GM23248 (cell line): ENCODE data around the gene LDLRAD4. TPM values are rescaled to one million over a fixed set of nuclear protein-coding genes. Genes with fewer than 3 reads are reported as not detected.

ENCODE experiments used
- DNase-seq: peaks from one replicate; pipeline ENCODE4 v3.0.0-alpha.2; 2015
- H2AFZ ChIP-seq: fragments of 200-600 bp; sonication (generic); 2 replicates; pipeline ENCODE4 v1.6.1; 2016; ENCODE audit warnings: antibody characterized with exemption
- H3F3A ChIP-seq: fragments of 200-600 bp; sonication (generic); 2 replicates; pipeline ENCODE4 v1.6.1; 2016; ENCODE audit warnings: mild to moderate bottlenecking, antibody characterized with exemption, mixed run types; ENCODE audit not compliant: insufficient read depth
- H3K27ac ChIP-seq: fragments of 200-600 bp; sonication (generic); 2 replicates; pipeline ENCODE4 v1.5.1; 2016; ENCODE audit warnings: mild to moderate bottlenecking
- H3K27me3 ChIP-seq: fragments of 200-600 bp; sonication (generic); replicated peaks from 2 replicates; pipeline ENCODE4 v1.6.1; 2016; ENCODE audit warnings: mild to moderate bottlenecking; ENCODE audit not compliant: insufficient read depth
- H3K36me3 ChIP-seq: fragments of 200-600 bp; sonication (generic); 2 replicates; pipeline ENCODE4 v1.6.1; 2016; ENCODE audit warnings: low read depth, mild to moderate bottlenecking
- H3K4me1 ChIP-seq: fragments of 200-600 bp; sonication (generic); 2 replicates; pipeline ENCODE4 v1.6.1; 2016; ENCODE audit warnings: mild to moderate bottlenecking; ENCODE audit not compliant: insufficient read depth
- H3K4me2 ChIP-seq: fragments of 200-600 bp; sonication (generic); one replicate; pipeline ENCODE4 v1.6.1; 2016; ENCODE audit warnings: mild to moderate bottlenecking; ENCODE audit not compliant: unreplicated experiment
- H3K4me3 ChIP-seq: fragments of 200-600 bp; sonication (generic); 2 replicates; pipeline ENCODE4 v1.5.1; 2016; ENCODE audit warnings: mild to moderate bottlenecking
- H3K79me2 ChIP-seq: fragments of 200-600 bp; sonication (generic); 2 replicates; pipeline ENCODE4 v1.6.1; 2016; ENCODE audit warnings: mild to moderate bottlenecking; ENCODE audit not compliant: insufficient read depth
- H3K9ac ChIP-seq: fragments of 200-600 bp; sonication (generic); 2 replicates; pipeline ENCODE4 v1.6.1; 2016; ENCODE audit warnings: mild to moderate bottlenecking
- H3K9me2 ChIP-seq: fragments of 200-600 bp; sonication (generic); 2 replicates; pipeline ENCODE4 v1.6.1; 2016; ENCODE audit warnings: mixed run types, mild to moderate bottlenecking, moderate library complexity; ENCODE audit not compliant: insufficient read depth
- H3K9me3 ChIP-seq: fragments of 200-600 bp; sonication (generic); one replicate; pipeline ENCODE4 v1.6.1; 2017; ENCODE audit warnings: low read depth
- H4K20me1 ChIP-seq: fragments of 200-600 bp; sonication (generic); 2 replicates; pipeline ENCODE4 v1.6.0; 2016; ENCODE audit not compliant: insufficient read depth
- EZH2 ChIP-seq: fragments of 200-600 bp; sonication (generic); IDR thresholded peaks from 2 replicates; pipeline ENCODE4 v1.6.1; 2018; ENCODE audit warnings: antibody characterized with exemption, mild to moderate bottlenecking; ENCODE audit not compliant: insufficient read depth, poor library complexity, severe bottlenecking
- EZH2phosphoT487 ChIP-seq: fragments of 200-600 bp; sonication (generic); IDR thresholded peaks from 2 replicates; pipeline ENCODE4 v1.6.1; 2018; ENCODE audit warnings: antibody characterized with exemption, moderate library complexity, mild to moderate bottlenecking, low read depth; ENCODE audit not compliant: insufficient read depth
- WGBS, 2 experiments: methylation state at CpG; one replicate each; pipeline ENCODE4 v1.1.6; 2015 to 2017; ENCODE audit warnings: low lambda C conversion rate in 2 of 2, low coverage in 1 of 2; ENCODE audit errors: missing lambda C conversion rate in 2 of 2; 5-methylcytosine and 5-hydroxymethylcytosine counted together
- in situ Hi-C: fragments of 300-500 bp; cut with MboI; formaldehyde crosslinking; loops from 2 replicates; pipeline ENCODE4 v1.15.0; 2020
- polyA plus RNA-seq: library from polyadenylated mRNA; unstranded; fragments of >200 nt; fragmentation: Nextera tagmentation; extraction: Ambion mirVana; gene quantifications from 2 replicates; pipeline ENCODE4 v1.2.1, GENCODE V29; 2016
- total RNA-seq: library from RNA; depleted of rRNA; stranded (reverse); fragments of >200 nt; shearing (Covaris generic); gene quantifications from 2 replicates; pipeline ENCODE4 v1.2.3, GENCODE V29; 2014

LDLRAD4 gene
- total and polyA plus RNA-seq, 2 experiments from 2014 or later = not detected

DNA sequence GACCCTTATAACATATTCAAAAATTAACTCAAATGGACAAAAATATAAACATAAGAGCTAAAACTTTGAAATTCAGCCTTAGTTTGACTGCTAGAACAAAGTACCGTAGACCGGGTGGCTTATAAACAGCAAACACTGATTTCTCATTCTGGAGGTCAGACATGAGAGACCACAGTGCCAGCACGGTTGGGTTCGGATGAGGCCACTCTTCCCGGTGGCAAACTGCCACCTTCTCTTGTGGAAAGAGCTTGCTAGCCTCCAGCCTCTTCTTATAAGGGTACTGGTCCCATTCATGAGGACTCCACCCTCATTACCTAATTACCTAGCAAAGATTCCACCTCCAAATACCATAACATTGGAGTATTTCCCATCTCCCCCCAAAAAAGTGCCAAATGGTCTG lies 416.5 kb downstream of the LDLRAD4 start:
- in situ Hi-C loops = loop anchor here (25.0 kb wide), 1 partner anchor 898 kb away; no protein-coding TSS in a partner anchor
- DNase-seq = no peak
- no peaks in the 10 kb centered on the region for H3K9me3 ChIP-seq
- no peak overlapping the region for H3K4me2 ChIP-seq
- H3K9me2 ChIP-seq = no peaks in the 10 kb centered on the region
- H3K9ac ChIP-seq = no peak overlapping the region
- TF ChIP-seq EZH2 = no peak
- no peak for TF ChIP-seq EZH2phosphoT487
- 1 to 7% methylated on average over 5 of the region's 5 CpGs for WGBS, 2 experiments
- H3F3A ChIP-seq = no peaks in the 10 kb centered on the region
- H2AFZ ChIP-seq = no peak overlapping the region
- no peaks in the 10 kb centered on the region for H3K36me3 ChIP-seq
- H3K4me1 ChIP-seq = no peaks in the 10 kb centered on the region
- no peak overlapping the region for H3K27ac ChIP-seq
- H3K27me3 ChIP-seq = peaks cover 8% of the 10 kb centered on the region
- no peak overlapping the region for H3K4me3 ChIP-seq
- H3K79me2 ChIP-seq = no peaks in the 10 kb centered on the region
- no peaks in the 10 kb centered on the region for H4K20me1 ChIP-seq

DNA sequence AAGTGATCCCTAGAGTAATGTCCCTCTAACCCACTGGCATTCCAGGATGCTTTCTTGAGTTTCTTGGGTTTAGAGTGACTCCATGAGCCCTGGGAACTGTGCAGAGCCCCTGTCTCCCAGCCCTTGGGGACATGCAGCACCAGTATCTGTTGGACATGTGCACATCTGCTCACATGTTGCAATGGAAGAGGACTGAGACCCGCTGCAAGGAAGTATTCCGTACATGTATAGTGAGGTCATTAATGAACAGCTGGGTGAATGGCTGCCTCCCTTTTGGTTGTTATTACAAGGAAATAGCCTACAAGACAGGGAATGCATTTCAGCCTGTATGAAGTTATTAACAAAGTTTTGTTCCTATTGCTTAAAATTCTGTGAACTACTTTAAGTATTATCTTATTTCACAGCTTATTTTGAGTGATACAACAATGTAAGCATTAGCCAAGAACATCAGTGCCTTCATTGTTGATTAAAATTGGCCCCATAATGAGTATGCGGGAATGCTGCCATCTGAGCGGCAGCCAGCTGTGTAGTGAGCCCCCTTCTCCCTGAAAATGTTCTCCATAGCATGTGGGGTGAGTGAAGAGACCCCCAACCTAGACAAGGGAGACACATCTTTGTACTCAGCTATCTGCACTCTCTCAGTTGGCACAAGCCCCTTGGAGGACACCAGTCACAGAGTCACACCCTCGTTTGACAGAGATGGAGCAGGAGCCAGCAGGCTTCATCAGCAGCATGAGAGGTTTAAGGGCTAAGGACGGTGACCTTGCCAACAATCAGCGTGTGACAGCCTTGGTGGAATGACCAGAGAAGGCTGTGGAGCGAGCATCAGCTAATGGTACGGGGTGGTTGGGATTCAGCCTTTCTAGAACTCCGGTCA lies 420.4 kb downstream of the LDLRAD4 start:
- DNase-seq = no peak
- H3K4me3 ChIP-seq = no peak overlapping the region
- in situ Hi-C loops = loop anchor here (25.0 kb wide), 1 partner anchor 902 kb away; no protein-coding TSS in a partner anchor
- H3K9ac ChIP-seq = no peak overlapping the region
- no peak for TF ChIP-seq EZH2phosphoT487
- no peak for TF ChIP-seq EZH2
- no peaks in the 10 kb centered on the region for H3K79me2 ChIP-seq
- H3K36me3 ChIP-seq = no peaks in the 10 kb centered on the region
- no peaks in the 10 kb centered on the region for H3K9me2 ChIP-seq
- no peak overlapping the region for H2AFZ ChIP-seq
- peaks cover 4% of the 10 kb centered on the region for H3K27me3 ChIP-seq
- H3K27ac ChIP-seq = no peak overlapping the region
- no peaks in the 10 kb centered on the region for H3F3A ChIP-seq
- no peaks in the 10 kb centered on the region for H3K9me3 ChIP-seq
- no peaks in the 10 kb centered on the region for H4K20me1 ChIP-seq
- H3K4me1 ChIP-seq = no peaks in the 10 kb centered on the region
- H3K4me2 ChIP-seq = no peak overlapping the region
- WGBS, 2 experiments = 24 to 27% methylated on average over 10 of the region's 10 CpGs

DNA sequence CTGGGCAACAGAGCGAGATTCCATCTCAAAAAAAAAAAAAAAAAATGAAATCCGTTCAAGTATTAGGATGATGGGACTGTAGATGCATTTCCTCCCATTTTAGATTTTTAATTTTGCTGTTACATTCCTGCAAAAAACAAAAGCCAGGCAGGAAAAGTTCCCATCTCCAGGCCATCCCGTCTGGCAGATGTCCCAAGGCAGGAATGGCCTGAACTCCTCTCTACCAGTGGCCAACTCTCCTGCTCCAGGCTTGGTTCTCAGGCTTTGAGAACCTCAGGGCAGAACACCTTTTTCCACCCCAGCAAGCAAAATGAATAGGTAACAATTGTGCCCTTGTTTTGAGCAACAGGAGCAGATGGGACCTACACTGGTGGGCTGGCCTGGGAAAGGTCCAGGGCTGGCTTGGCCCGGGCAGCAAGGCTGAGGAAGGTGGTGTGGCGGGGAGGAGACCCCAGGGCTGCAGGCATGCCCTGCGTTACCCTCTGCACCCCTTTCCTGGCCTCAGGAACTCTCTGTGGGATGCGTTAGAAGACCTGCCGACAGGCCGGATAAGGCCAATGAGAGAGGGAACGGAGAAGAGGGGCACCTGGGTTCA lies 421.8 kb downstream of the LDLRAD4 start:
- no peak overlapping the region for H3K4me3 ChIP-seq
- no peak overlapping the region for H3K4me2 ChIP-seq
- H3K4me1 ChIP-seq = no peaks in the 10 kb centered on the region
- DNase-seq = no peak
- H3K36me3 ChIP-seq = no peaks in the 10 kb centered on the region
- H3K9me3 ChIP-seq = no peaks in the 10 kb centered on the region
- H3K27ac ChIP-seq = no peak overlapping the region
- H3K79me2 ChIP-seq = no peaks in the 10 kb centered on the region
- 61 to 69% methylated on average over 9 to 10 of the region's 10 CpGs for WGBS, 2 experiments
- H2AFZ ChIP-seq = no peak overlapping the region
- in situ Hi-C loops = loop anchor here (25.0 kb wide), 1 partner anchor 903 kb away; no protein-coding TSS in a partner anchor
- no peaks in the 10 kb centered on the region for H4K20me1 ChIP-seq
- TF ChIP-seq EZH2phosphoT487 (no peak), EZH2 (no peak)
- H3F3A ChIP-seq = no peaks in the 10 kb centered on the region
- no peak overlapping the region for H3K9ac ChIP-seq
- H3K27me3 ChIP-seq = no peaks in the 10 kb centered on the region
- no peaks in the 10 kb centered on the region for H3K9me2 ChIP-seq

DNA sequence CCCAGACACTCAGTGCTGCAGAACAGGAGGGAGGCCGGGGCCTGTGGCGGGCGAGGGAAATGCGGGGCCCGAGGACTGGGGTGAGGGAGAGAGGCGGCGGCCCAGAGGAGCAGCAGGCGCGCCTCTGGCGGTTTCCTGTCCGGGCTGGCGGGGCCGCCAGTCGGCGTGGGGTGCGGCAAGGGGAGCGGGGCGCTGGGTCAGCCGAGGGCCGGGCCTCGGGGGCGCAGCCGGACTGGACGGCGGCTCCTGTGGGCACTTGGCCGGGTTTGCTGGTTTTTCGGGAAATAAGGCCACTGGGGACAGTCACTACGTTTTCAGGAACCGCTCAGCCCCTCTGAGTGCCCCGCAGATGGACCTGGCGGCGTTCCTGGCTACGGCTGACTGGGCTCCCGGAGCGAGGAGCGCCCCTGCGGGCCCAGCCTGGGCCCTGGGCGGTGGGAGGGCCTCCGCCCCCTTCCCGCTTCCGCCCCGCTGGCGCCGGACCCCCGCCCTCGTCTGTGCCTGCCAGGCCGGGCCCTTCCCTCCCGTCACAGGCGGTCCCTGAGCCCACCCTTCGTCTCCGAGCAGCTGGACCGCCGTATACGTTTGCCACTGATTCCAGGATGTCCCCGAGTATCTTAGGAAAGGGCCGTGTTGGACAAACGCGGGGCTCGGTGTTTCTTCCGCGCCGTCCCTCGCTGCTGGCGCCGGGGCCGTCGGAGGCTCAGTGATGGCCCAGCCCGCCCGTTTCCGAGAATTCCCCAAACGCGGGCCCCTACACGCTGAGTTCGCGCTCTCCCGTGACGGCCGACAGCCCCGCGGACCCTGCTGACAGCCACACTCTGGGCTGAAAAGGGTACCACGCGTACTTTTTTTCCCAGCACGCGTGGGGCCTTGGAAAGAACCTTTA lies 423.2 kb downstream of the LDLRAD4 start:
- Histone ChIP-seq H3K27ac (no peak overlapping the region), H3K4me3 (no peak overlapping the region), H3K36me3 (no peaks in the 10 kb centered on the region), H3K79me2 (no peaks in the 10 kb centered on the region), H3K9me3 (no peaks in the 10 kb centered on the region), H4K20me1 (no peaks in the 10 kb centered on the region), H2AFZ (no peak overlapping the region), H3K4me1 (no peaks in the 10 kb centered on the region), H3F3A (no peaks in the 10 kb centered on the region), H3K9ac (no peak overlapping the region), H3K27me3 (no peaks in the 10 kb centered on the region), H3K4me2 (no peak overlapping the region), H3K9me2 (no peaks in the 10 kb centered on the region)
- no peak for DNase-seq
- in situ Hi-C loops = loop anchor here (25.0 kb wide), 1 partner anchor 904 kb away; no protein-coding TSS in a partner anchor
- no peak for TF ChIP-seq EZH2phosphoT487
- TF ChIP-seq EZH2 = no peak
- WGBS, 2 experiments = 76 to 84% methylated on average over 54 to 83 of the region's 84 CpGs
